Measurements from ENCODE around the gene C16orf54. TPM values are rescaled to one million over a fixed set of nuclear protein-coding genes. Genes with fewer than 3 reads are reported as not detected.

Gene C16orf54
- total and polyA plus RNA-seq, 9 of the 15 experiments (the other 6 are each of a cell fraction or from before 2014, with no cell fraction given): 0.09 TPM; not detected in 8

GRCh38 chr16:29736764-29737163 lies 9.0 kb downstream of the C16orf54 start:
- Histone ChIP-seq H3K9me1 (ENCODE audit: control insufficient read depth, insufficient read depth, low read length) (no peaks in the 10 kb centered on the region), H2AFZ (ENCODE audit: low read depth, low read length) (no peak overlapping the region), H3K4me2 (ENCODE audit: insufficient read depth, low read length) (no peak overlapping the region), H3K4me1 (replicated peaks in 1 of 2; ENCODE audit: control insufficient read depth in 2 of 2, insufficient read depth in 2 of 2, low read length in 2 of 2) (peaks cover 2 to 8% of the 10 kb centered on the region in 2 experiments; a peak in 3 of 5 replicates), H3K9ac (ENCODE audit: insufficient read depth in 1 of 2, low read depth in 2 of 2, low read length in 2 of 2) (no peak overlapping the region), H3K4me3 (no peak overlapping the region), H3K79me2 (ENCODE audit: control insufficient read depth, insufficient read depth, low read length) (no peaks in the 10 kb centered on the region), H3K27me3 (ENCODE audit: control insufficient read depth in 2 of 2, insufficient read depth in 2 of 2, low read length in 2 of 2) (peaks cover 0 to 3% of the 10 kb centered on the region in 2 experiments; a peak in 1 of 5 replicates), H3K36me3 (ENCODE audit: control insufficient read depth, insufficient read depth, low read length) (no peaks in the 10 kb centered on the region), H3K9me3 (replicated peaks; ENCODE audit: control insufficient read depth, insufficient read depth, low read depth, low read length) (no peaks in the 10 kb centered on the region), H4K20me1 (replicated peaks; ENCODE audit: control insufficient read depth, insufficient read depth, low read length) (no peaks in the 10 kb centered on the region), H3K27ac (ENCODE audit: extremely low read depth, low read depth, low read length) (no peak overlapping the region)
- no peak for DNase-seq (ENCODE audit: extremely low read depth in 1 of 4, low spot score in 3 of 4)
- CTCF ChIA-PET (ENCODE audit: low intra/inter-chr PET ratio): interaction anchor here (0.6 kb wide), 1 partner anchor 841 kb away, joined by 3 read pairs; no protein-coding TSS in a partner anchor
- intact Hi-C loops (cut with micrococcal nuclease): no loop called here
- TF ChIP-seq, protein P1, sequence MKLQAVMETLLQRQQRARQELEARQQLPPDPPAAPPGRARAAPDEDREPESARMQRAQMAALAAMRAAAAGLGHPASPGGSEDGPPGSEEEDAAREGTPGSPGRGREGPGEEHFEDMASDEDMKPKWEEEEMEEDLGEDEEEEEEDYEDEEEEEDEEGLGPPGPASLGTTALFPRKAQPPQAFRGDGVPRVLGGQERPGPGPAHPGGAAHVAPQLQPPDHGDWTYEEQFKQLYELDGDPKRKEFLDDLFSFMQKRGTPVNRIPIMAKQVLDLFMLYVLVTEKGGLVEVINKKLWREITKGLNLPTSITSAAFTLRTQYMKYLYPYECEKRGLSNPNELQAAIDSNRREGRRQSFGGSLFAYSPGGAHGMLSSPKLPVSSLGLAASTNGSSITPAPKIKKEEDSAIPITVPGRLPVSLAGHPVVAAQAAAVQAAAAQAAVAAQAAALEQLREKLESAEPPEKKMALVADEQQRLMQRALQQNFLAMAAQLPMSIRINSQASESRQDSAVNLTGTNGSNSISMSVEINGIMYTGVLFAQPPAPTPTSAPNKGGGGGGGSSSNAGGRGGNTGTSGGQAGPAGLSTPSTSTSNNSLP (IDR thresholded peaks at IDR 0.05; ENCODE audit: borderline replicate concordance, low read depth, low read length): no peak
- peak; percentile 34; the same call in 1 of the 2 replicates for TF ChIP-seq FOSL1 (tag; conservative IDR thresholded peaks at IDR 0.05)
- TF ChIP-seq L3MBTL2 (IDR thresholded peaks at IDR 0.05): peak; percentile 32; the same call in 1 of the 2 replicates
- TF ChIP-seq FIP1L1 (IDR thresholded peaks at IDR 0.05; ENCODE audit: low read depth, low read length, poor library complexity, severe bottlenecking): no peak
- TF ChIP-seq, protein P2, sequence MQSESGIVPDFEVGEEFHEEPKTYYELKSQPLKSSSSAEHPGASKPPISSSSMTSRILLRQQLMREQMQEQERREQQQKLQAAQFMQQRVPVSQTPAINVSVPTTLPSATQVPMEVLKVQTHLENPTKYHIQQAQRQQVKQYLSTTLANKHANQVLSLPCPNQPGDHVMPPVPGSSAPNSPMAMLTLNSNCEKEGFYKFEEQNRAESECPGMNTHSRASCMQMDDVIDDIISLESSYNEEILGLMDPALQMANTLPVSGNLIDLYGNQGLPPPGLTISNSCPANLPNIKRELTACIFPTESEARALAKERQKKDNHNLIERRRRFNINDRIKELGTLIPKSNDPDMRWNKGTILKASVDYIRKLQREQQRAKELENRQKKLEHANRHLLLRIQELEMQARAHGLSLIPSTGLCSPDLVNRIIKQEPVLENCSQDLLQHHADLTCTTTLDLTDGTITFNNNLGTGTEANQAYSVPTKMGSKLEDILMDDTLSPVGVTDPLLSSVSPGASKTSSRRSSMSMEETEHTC (IDR thresholded peaks at IDR 0.05): 0 out of 2 replicates have a peak, but pooled peaks have one; percentile 37
- TF ChIP-seq TSHZ1 (CRISPR knock-in tag; IDR thresholded peaks at IDR 0.05): no peak
- no peak for TF ChIP-seq DLX4 (CRISPR knock-in tag; IDR thresholded peaks at IDR 0.05)
- 0 out of 2 replicates have a peak, but pooled peaks have one; percentile 44 for TF ChIP-seq ZNF766 (CRISPR knock-in tag; conservative IDR thresholded peaks at IDR 0.05)
- ATAC-seq: no peak
- no TSS peak for BruUV-seq (replicated peaks)
- WGBS (ENCODE audit: insufficient coverage, low coverage, missing lambda C conversion rate): 3% methylated on average over 6 of the region's 6 CpGs
- FAIRE-seq: no peak
- POLR2A ChIA-PET: no interaction called here
- in situ Hi-C loops (cut with MboI): no loop called here
